ENCODE results near the gene HSD17B3.
A peak's percentile ranks its signal among the peaks of the same experiment; 100 is the strongest.

DNA sequence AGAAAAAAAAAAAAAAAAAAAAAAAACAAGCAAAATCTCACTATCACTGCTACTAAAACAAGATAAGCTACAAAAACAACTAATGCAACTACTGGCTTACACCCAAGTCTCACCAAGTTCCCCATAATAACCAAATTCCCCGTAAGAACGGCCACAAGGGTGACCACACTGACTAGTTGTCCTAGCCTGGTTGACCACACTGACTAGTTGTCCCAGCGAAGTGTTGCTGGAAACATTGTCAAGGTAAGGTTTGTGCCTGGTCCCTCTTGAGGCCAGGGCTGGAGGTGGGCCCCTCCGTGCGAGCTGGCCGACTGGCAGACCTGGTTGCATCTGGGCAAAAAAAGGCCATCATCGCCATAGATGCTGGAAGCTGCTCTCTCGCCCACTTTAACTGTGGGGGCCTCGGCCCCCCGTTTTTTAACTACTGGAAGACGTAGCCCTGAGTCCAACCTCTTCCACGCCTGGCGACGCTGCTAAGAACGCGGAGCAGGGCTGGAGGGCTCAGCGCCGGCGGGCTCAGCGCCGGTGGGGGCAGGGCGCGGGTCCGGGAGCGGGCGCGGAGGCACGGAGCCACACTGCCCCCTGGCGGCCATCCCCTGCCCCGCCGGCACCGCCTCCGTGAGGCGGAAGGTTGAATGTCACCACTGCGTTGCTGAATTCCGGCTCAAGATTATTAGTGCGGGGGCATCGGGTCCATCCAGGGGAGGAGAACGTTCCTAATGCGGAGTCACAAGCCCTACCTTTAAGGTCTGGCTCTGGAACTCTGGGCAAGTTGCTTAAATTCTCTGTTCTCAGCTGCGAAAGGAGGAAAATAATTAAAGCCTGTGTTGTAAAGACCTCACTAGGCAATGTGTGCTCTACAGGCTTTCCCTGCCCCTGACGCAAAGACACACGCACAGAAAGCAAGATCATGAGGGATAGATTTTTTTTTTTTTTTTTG lies 84.0 kb downstream of the HSD17B3 start:
- TF ChIP-seq YY1 (IDR thresholded peaks at IDR 0.05; ENCODE audit: low read depth) (no peak), GABPA (IDR thresholded peaks at IDR 0.05; ENCODE audit: low read depth) (no peak), TAF1 (IDR thresholded peaks at IDR 0.05; ENCODE audit: borderline replicate concordance, low read depth, low read length) (no peak), SMC3 (IDR thresholded peaks at IDR 0.05; ENCODE audit: low read depth, low read length) (peak; percentile 84), RCOR1 (IDR thresholded peaks at IDR 0.05; ENCODE audit: low read length) (no peak), RFX5 (IDR thresholded peaks at IDR 0.05; ENCODE audit: low read length) (no peak), TCF12 (IDR thresholded peaks at IDR 0.05) (no peak), EZH2phosphoT487 (IDR thresholded peaks at IDR 0.05; ENCODE audit: borderline replicate concordance, low read depth) (no peak)
- TF ChIP-seq, protein P1, sequence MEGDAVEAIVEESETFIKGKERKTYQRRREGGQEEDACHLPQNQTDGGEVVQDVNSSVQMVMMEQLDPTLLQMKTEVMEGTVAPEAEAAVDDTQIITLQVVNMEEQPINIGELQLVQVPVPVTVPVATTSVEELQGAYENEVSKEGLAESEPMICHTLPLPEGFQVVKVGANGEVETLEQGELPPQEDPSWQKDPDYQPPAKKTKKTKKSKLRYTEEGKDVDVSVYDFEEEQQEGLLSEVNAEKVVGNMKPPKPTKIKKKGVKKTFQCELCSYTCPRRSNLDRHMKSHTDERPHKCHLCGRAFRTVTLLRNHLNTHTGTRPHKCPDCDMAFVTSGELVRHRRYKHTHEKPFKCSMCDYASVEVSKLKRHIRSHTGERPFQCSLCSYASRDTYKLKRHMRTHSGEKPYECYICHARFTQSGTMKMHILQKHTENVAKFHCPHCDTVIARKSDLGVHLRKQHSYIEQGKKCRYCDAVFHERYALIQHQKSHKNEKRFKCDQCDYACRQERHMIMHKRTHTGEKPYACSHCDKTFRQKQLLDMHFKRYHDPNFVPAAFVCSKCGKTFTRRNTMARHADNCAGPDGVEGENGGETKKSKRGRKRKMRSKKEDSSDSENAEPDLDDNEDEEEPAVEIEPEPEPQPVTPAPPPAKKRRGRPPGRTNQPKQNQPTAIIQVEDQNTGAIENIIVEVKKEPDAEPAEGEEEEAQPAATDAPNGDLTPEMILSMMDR (IDR thresholded peaks at IDR 0.05), result peak; percentile 90
- TF ChIP-seq, protein P2, sequence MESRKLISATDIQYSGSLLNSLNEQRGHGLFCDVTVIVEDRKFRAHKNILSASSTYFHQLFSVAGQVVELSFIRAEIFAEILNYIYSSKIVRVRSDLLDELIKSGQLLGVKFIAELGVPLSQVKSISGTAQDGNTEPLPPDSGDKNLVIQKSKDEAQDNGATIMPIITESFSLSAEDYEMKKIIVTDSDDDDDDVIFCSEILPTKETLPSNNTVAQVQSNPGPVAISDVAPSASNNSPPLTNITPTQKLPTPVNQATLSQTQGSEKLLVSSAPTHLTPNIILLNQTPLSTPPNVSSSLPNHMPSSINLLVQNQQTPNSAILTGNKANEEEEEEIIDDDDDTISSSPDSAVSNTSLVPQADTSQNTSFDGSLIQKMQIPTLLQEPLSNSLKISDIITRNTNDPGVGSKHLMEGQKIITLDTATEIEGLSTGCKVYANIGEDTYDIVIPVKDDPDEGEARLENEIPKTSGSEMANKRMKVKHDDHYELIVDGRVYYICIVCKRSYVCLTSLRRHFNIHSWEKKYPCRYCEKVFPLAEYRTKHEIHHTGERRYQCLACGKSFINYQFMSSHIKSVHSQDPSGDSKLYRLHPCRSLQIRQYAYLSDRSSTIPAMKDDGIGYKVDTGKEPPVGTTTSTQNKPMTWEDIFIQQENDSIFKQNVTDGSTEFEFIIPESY (IDR thresholded peaks at IDR 0.05; ENCODE audit: borderline replicate concordance, low read depth), result no peak

All from SK-N-SH (cell line).